HUES6 (cell line): ENCODE measurements around the gene LTBP2.
"Not testable (repeated sequence)": the region's sequence is repeated elsewhere in the genome, so short reads cannot be mapped to it uniquely, and the experiment has no call there.

ENCODE experiments used
- H3K27ac ChIP-seq: 2 replicates; pipeline ENCODE4 v1.7.0; 2013; ENCODE audit warnings: low read depth, mild to moderate bottlenecking, low read length, inconsistent platforms
- H3K27me3 ChIP-seq: 2 replicates; pipeline ENCODE4 v1.6.1; 2013; ENCODE audit warnings: low read length; ENCODE audit not compliant: control insufficient read depth, insufficient read depth
- H3K36me3 ChIP-seq: 2 replicates; pipeline ENCODE4 v1.6.1; 2013; ENCODE audit warnings: low read length; ENCODE audit not compliant: control insufficient read depth, insufficient read depth
- H3K4me1 ChIP-seq: 2 replicates; pipeline ENCODE4 v1.6.1; 2013; ENCODE audit warnings: low read length; ENCODE audit not compliant: control insufficient read depth, insufficient read depth
- H3K4me3 ChIP-seq: 2 replicates; pipeline ENCODE4 v1.5.1; 2013; ENCODE audit warnings: low read depth, low read length
- H3K9ac ChIP-seq: one replicate; pipeline ENCODE4 v1.6.1; 2013; ENCODE audit warnings: mild to moderate bottlenecking, low read length
- H3K9me3 ChIP-seq: 2 replicates; pipeline ENCODE4 v1.6.1; 2013; ENCODE audit warnings: low read depth, low read length; ENCODE audit not compliant: control insufficient read depth, insufficient read depth

Gene LTBP2

GRCh38 chr14:74456684-74457564, 155.1 kb downstream of the LTBP2 start:
- no peak overlapping the region for H3K4me3 ChIP-seq
- H3K27me3 ChIP-seq, result no peaks in the 10 kb centered on the region
- peaks cover 16% of the 10 kb centered on the region for H3K9me3 ChIP-seq
- H3K27ac ChIP-seq, result no peak overlapping the region
- H3K9ac ChIP-seq, result no peak overlapping the region
- H3K4me1 ChIP-seq, result no peaks in the 10 kb centered on the region
- H3K36me3 ChIP-seq, result no peaks in the 10 kb centered on the region

- H3K9ac ChIP-seq, H3K27ac ChIP-seq, H3K4me1 ChIP-seq, H3K4me3 ChIP-seq, H3K36me3 ChIP-seq, H3K27me3 ChIP-seq: not testable (repeated sequence)
- H3K9me3 ChIP-seq, result peaks cover 16% of the 10 kb centered on the region
Measured at GRCh38 chr14:74454397-74454796, 157.6 kb downstream of the LTBP2 start.
